Epithelial cell of proximal tubule (primary cell): ENCODE results near the gene PRSS38. TPM values are rescaled to one million over a fixed set of nuclear protein-coding genes. Genes with fewer than 3 reads are reported as not detected.

ENCODE experiments used
- DNase-seq: peaks from one replicate; pipeline ENCODE4 v3.0.0-alpha.2; 2011; ENCODE audit warnings: low read depth
- H3K4me3 ChIP-seq: 2 replicates; pipeline ENCODE4 v1.5.1; 2011; ENCODE audit warnings: low read depth, mild to moderate bottlenecking, low read length
- CTCF ChIP-seq: conservative IDR thresholded peaks from 2 replicates; pipeline ENCODE4 v1.5.1; 2012; ENCODE audit warnings: low read depth, mild to moderate bottlenecking, low read length
- total RNA-seq: library from RNA; depleted of rRNA; stranded (reverse); fragments of >200 nt; gene quantifications from 2 replicates; pipeline ENCODE4 v1.2.3, GENCODE V29; 2015

The PRSS38 gene
- total RNA-seq, 1 donor from 2014 or later = not detected

GRCh38 chr1:227798078-227798802, 17.2 kb upstream of the PRSS38 start:
- TF ChIP-seq CTCF = no peak
- H3K4me3 ChIP-seq = no peak overlapping the region
- DNase-seq = no peak

GRCh38 chr1:227799756-227800155, 15.7 kb upstream of the PRSS38 start:
- TF ChIP-seq CTCF = no peak
- DNase-seq = no peak
- H3K4me3 ChIP-seq = no peak overlapping the region

DNA sequence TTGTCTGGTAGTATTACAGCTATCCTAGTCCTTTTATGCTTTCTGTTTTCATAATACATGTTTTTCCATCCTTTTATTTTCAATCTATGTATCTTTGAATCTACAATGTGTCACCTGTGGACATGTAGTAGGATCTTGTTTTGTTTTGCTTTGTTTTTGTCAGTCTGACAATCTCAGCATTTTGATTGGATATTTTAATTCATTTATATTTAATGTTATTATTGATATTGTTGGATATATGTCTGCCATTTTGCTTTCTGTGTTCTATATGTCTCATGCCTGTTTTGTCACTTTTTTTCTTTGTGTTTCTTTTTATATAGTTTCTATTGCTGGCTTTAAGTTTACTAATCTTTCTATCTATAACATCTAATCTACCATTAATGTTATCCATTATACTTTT, 11.5 kb upstream of the PRSS38 start:
- TF ChIP-seq CTCF = no peak
- H3K4me3 ChIP-seq = no peak overlapping the region
- DNase-seq = no peak

DNA sequence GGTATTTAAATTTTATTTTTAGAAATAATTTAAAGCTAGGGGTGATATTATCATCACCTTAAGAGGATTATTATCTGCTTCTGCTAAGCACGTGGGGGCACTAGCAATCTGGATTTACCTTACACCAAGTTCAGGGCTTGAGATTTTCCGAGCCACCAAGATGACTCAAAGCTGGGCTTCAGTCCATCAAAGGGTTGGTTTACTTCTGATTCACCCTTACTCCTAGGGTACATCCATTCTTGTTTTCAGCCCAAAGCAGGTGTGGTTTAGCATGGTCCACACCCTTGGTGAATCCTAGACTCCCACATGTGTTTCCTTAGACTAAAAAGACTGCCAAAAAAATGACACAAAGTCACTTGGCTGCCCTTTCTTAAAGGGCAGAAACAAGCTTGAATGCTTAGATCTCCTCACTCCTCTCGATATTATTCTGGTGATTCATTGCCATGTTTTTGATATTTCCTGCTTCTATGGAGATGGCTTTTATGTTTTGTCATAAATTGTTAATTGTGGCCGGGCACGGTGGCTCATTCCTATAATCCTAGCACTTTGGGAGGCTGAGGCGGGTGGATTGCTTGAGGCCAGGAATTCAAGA, 9.8 kb upstream of the PRSS38 start:
- H3K4me3 ChIP-seq = no peak overlapping the region
- TF ChIP-seq CTCF = no peak
- DNase-seq = peak; percentile 26

DNA sequence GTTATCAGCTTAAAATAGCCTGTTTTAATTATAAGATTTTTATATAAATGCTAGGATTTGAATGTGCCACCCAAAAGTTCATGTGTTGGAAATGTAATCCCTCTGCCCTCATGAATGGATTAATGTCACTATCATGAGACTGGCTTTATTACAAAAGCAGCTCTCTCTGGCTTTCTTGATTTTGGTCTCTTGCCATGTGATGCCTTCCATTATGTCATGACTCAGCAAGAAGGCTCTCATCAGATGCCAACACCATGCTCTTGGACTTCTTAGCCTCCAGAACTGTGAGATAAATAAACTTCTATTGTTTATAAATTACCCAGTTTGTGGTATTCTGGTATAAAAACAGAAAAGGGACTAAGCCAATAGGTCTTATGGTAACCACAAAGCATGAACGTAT, 6.9 kb upstream of the PRSS38 start:
- no peak overlapping the region for H3K4me3 ChIP-seq
- no peak for TF ChIP-seq CTCF
- DNase-seq = no peak

DNA sequence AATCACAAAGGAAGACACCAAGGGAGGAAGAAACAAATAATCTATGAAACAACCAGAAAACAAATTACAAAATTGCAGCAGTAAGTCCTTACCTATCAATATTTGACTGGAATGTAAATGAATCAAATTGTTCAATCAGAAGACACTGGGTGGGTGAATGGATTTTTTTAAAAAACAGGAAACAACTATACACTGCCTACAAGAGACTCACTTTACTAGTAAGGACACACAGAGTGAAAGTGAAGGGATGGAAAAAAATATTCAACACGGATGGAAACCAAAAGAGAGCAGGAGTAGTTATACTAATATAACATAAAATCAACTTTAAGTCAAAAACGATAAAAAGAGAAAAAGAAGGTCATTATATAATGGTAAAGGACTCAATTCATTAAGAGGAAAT, 6.4 kb upstream of the PRSS38 start:
- no peak for TF ChIP-seq CTCF
- H3K4me3 ChIP-seq = no peak overlapping the region
- no peak for DNase-seq

DNA sequence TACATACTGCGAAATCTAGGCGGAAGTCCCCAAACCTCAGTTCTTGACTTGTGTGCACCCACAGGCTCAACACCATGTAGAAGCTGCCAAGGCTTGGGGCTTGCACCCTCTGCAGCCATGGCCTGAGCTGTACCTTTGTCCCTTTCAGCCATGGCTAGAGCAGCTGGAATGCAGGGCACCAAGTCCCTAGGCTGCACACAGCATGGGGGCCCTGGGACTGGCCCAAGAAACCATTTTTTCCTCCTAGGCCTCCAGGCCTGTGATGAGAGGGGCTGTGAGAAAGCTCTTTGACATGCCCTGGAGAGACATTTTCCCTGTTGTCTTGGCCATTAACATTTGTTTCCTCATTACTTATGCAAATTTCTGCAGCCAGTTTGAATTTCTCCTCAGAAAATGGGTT, 1.5 kb upstream of the PRSS38 start:
- TF ChIP-seq CTCF = no peak
- no peak overlapping the region for H3K4me3 ChIP-seq
- no peak for DNase-seq
